ENCODE measurements around the gene ANKS3.

DNA sequence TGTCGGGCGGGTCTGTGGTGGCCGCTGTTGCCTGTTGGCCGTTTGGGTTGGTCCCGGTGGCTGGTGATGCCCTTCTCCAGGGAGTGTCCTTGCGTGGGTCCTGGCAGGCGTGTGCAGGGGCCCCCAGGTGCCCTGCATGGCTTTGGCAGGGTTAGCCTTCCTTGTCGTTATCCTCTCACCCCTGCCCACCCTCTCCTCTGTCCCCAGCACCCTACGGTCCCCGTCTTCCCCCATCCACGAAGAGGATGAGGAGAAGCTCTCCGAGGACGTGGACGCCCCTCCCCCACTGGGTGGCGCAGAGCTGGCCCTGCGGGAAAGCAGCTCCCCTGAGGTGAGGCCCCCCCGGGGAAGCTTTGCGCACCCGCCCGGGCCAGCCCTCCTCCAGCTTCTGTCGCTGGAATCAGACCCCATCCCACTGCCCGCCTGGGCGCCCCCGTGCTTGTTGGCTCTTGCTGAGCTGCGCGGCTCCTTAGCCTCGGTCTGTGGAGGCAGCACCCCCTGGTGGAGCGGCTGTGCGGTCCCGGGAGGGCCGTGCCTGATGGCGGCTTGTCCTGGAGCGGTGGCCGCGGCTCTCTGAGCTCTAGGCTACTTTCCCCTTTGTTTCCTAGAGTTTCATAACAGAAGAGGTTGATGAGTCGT, 51.3 kb downstream of the ANKS3 start:
- TF ChIP-seq CTCF (IDR thresholded peaks at IDR 0.05), result peak in 1 of 3 experiments; percentile 13
- TF ChIP-seq POLR2A (IDR thresholded peaks at IDR 0.05), result no peak
